Retina (tissue), 1 donor: ENCODE data around the gene HIGD1B.
"Not testable (repeated sequence)": the region's sequence is repeated elsewhere in the genome, so short reads cannot be mapped to it uniquely, and the experiment has no call there.

Source experiments
- DNase-seq: peaks from one replicate; pipeline ENCODE4 v3.0.0-alpha.2; 2016

Gene HIGD1B

DNA sequence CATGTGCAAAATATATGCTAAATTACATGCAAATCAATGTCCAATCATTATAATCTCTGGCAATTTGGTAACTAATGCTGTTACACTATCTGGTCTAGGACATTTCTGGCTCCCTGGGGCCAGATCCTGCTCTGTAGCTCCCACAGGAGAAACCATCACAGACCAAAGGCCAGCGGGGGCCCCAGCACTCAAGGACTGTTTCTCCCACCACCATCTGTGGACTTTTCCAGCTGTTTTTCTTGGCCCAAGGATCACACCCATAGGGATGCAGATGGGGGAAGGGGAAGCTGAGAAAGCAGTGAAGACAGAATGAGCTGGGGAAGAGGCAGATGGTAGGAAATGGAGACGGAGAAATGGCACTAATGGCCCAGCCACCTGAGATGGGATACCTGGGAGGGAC is at the start of gene HIGD1B:
Gene HIGD1B, plus strand, starts transcription at position 298 of the 400 bp plus-strand sequence. CDS start 270 bp downstream, outside the sequence.
- DNase-seq = no peak

DNA sequence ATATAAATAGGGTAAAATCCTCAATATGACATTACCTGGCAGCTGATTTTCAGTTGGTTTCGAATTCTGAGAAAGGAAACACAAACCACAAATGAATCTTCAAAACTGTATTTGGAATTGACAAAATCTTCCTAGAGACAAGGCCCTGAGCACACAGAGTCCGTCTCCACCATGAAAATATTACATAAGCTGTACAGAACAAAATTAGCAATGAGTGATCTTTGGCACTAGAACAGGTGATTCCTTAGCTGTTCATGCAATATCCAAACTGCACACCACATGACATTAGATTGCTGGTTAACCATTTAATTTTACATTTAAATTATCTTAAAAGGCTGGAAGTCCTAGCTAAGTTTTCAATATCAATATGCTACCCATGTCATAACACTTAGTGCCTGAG is 49.3 kb upstream of the HIGD1B start:
- DNase-seq = no peak

DNA sequence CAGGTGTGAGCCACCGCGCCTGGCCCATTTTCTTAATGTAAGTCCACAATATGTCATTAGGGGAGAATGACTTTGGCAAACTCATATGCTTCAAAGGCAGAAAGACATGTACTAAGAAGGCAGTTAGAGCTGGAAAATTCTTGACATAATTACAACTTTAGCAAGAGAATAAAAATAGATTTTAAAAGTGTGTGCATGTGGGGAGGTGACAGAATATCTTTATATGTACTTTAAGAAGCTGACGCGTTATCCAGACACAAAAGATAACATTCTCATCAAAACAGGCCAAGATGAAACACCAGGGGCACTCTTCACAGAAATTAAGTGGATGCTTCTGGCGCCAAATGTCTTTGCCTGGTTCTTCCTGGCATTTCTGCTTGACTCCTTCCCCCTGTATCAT is 45.8 kb upstream of the HIGD1B start:
- no peak for DNase-seq

- DNase-seq = peak; percentile 50
Observed at GRCh38 chr17:44804302-44805089, 43.2 kb upstream of the HIGD1B start.

GRCh38 chr17:44807093-44807816 is 40.4 kb upstream of the HIGD1B start:
- no peak for DNase-seq

GRCh38 chr17:44807817-44808155 is 39.9 kb upstream of the HIGD1B start:
- no peak for DNase-seq

GRCh38 chr17:44808156-44808555 is 39.5 kb upstream of the HIGD1B start:
- no peak for DNase-seq

- not testable (repeated sequence) for DNase-seq
Observed at GRCh38 chr17:44808656-44809388, 38.9 kb upstream of the HIGD1B start.

GRCh38 chr17:44812263-44812662 is 35.4 kb upstream of the HIGD1B start:
- no peak for DNase-seq

DNA sequence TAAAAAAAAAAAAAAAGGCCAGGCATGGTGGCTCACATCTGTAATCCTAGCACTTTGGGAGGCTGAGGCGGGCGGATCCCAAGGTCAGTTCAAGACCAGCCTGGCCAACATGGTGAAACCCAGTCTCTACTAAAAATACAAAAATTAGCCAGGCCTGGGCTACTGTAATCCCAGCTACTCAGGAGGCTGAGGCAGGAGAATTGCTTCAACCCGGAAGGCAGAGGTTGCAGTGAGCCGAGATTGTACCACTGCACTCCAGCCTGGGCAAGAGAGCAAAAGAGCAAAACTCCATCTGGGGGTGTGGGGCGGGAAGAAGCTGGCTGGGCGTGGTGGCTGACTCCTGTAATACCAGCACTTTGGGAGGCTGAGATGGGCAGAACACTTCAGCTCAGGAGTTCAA is 29.2 kb upstream of the HIGD1B start:
- not testable (repeated sequence) for DNase-seq

- no peak for DNase-seq
Observed at GRCh38 chr17:44820631-44821212, 27.0 kb upstream of the HIGD1B start.

GRCh38 chr17:44825236-44825635 is 22.4 kb upstream of the HIGD1B start:
- DNase-seq = not testable (repeated sequence)

DNA sequence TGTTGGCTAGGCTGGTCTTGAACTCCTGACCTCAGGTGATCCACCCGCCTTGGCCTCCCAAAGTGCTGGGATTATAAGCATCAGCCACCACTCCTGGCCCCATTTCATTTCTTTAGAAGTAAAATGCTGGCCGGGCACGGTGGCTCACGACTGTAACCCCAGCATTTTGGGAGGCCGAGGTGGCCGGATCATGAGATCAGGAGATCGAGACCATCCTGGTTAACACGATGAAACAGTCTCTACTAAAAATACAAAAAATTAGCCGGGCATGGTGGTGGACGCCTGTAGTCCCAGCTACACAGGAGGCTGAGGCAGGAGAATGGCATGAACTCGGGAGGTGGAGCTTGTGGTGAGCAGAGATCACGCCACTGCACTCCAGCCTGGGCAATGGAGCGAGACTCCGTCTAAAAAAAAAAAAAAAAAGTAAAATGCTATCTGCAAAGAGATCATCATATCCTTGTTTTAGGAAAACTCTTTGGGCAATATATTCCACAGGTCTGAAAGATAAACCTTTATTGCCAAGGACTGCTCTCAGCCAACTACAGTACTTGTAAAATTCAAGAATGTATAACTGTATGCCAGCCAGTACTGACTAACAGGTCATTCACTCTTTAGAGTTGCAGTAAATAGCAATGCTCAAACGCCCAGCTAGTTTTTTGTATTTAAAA is 21.4 kb upstream of the HIGD1B start:
- DNase-seq = no peak

GRCh38 chr17:44827863-44828262 is 19.8 kb upstream of the HIGD1B start:
- no peak for DNase-seq

DNA sequence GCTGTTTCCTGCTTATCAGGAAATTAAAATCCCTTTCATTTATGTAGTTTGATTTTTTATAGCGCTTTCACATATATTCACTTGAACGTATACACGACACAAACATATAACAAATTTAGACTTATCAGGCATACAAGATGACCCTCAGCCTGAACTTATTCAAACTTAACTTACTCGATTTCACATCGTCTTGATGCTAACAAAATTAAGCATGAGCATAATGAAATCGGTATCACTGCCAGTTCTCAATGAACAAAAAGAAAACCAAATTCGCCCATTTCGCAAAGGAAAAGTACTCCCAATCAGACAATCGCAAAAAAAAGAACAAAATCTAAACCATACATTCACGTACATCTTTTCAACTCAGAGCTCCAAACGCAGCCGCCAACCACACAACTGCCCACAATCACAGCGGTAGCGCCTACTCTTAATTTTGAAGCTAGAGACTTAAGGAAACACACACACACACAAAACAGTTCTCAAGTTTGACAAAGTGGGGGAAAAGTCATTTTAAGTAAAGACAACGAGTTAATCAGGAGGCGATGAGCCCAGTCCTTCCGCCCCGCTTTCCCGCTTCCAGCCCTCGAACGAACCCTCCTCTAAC is 18.7 kb upstream of the HIGD1B start:
- DNase-seq = peak; percentile 81

- no peak for DNase-seq
Observed at GRCh38 chr17:44829523-44830358, 17.9 kb upstream of the HIGD1B start, which contains the start of gene GJC1. TSS of gene GJC1 (minus strand) at chr17:44830287. CDS start at chr17:44805817, 24,470 bp downstream.

DNA sequence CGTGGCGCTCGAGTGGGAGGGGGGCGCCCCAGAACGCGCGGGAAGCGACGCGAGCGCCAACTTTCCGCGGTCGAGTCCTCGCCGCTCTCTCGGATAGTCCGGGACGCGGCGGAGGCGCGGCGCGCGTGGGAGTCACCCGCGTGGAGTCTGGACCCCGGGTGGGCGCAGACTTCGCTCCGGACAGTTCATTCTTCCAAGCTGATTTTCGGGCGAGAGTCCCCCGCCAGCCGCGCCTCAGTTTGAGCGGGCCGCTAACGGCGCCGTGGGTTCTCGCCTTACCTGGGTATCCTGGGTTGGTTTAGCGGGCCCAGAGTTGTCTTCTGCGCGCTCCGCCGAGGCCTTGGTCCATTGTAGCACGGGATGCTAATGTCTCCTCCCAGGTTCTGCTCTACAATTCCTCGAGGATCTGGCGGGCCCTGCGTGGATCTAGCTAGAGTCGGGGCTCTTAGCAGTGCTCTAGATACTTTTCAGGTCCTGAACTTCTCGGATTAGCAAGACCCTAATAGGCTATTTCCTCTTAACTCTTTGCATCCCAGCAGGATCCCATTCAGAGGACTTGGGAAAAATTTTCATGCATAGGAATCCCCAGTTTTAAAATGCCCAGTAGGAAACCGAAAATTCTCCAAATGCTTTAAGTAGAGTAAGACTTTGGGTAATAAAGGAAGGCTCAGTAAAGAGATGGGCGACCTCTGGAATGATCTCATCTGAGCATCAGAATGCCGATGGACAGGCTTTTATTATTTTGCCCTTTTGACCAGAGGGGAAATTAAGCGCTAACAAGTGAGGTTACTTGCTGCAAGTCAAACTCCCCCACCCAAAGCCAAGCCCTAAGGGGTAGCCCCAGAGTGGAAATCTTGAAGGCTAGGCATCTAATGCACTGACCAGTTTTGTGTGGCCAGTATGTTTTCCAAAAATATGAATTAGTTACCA is 17.1 kb upstream of the HIGD1B start:
- peak; percentile 74 for DNase-seq

DNA sequence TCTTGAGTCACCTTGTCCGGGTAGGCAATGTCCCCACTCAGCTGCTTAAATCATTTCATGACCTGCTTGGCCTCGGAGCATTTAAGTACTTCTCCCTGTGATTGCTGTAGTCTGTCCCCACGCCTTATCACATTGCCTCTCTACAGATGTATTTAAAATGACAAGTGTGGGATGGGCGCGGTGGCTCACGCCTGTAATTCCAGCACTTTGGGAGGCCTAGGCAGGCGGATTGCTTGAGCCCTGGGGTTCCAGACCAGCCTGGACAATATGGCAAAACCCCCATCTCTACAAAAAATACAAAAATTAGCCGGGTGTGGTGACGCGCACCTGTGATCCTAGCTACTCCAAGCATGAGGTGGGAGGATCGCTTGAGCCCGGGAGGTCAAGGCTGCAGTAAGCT is 16.3 kb upstream of the HIGD1B start:
- DNase-seq = no peak

- no peak for DNase-seq
Observed at GRCh38 chr17:44832805-44833204, 14.9 kb upstream of the HIGD1B start.

DNA sequence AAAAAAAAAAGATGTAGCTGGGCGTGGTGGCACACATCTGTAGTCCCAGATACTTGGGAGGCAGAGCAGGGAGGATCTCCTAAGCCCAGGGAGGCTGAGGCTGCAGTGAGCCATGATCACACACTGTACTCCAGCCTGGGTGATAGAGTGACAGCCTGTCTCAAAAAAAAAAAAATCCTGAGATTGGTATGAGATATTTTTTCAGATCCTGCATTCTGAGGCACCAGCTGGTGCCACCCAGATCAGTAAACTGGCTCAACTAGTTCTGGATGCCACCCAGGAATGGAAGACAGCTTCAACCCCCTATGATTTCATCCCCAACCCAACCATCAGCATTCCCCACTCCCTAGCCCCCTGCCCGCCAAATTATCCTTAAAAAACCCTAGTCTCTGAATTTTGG is 10.5 kb upstream of the HIGD1B start:
- no peak for DNase-seq
